Brain microvascular endothelial cell (primary cell): ENCODE measurements around the gene TRPT1.

ENCODE experiments used
- DNase-seq: peaks from one replicate; pipeline ENCODE4 v3.0.0-alpha.2; 2020
- H3K27ac ChIP-seq: fragments of 250-450 bp; sonication (Bioruptor Pico); 2 replicates; pipeline ENCODE4 v1.5.1; 2020; ENCODE audit warnings: mild to moderate bottlenecking, moderate library complexity
- H3K27me3 ChIP-seq: fragments of 250-450 bp; sonication (Bioruptor Pico); replicated peaks from 2 replicates; pipeline ENCODE4 v1.5.1; 2020; ENCODE audit warnings: mild to moderate bottlenecking
- H3K36me3 ChIP-seq: fragments of 250-450 bp; sonication (Bioruptor Pico); replicated peaks from 2 replicates; pipeline ENCODE4 v1.5.1; 2020; ENCODE audit warnings: mild to moderate bottlenecking
- H3K4me3 ChIP-seq: 2 replicates; pipeline ENCODE4 v1.5.1; 2011; ENCODE audit warnings: low read depth, mild to moderate bottlenecking, control low read depth, low read length, moderate library complexity
- CTCF ChIP-seq: IDR thresholded peaks from 2 replicates; pipeline ENCODE4 v1.5.1; 2011; ENCODE audit warnings: low read depth, mild to moderate bottlenecking, moderate library complexity, low read length, control low read depth, inconsistent platforms; ENCODE audit errors: missing control alignments
- in situ Hi-C: cut with HindIII; loops from 2 replicates; pipeline ENCODE4 v1.10.0; 2017; ENCODE audit warnings: low sequenced_read_pairs, low pct_ligation_motif_present

The TRPT1 gene

GRCh38 chr11:64227405-64227956, 1.5 kb upstream of the TRPT1 start:
- H3K4me3 ChIP-seq = peak overlapping the region; percentile 81
- TF ChIP-seq CTCF = no peak
- no peak overlapping the region for H3K27ac ChIP-seq
- no peaks in the 10 kb centered on the region for H3K27me3 ChIP-seq
- no peak for DNase-seq
- H3K36me3 ChIP-seq = no peaks in the 10 kb centered on the region
- in situ Hi-C loops = no loop called here

GRCh38 chr11:64226507-64227051, 593 bp upstream of the TRPT1 start:
- Histone ChIP-seq H3K27me3 (no peaks in the 10 kb centered on the region), H3K4me3 (peak overlapping the region; percentile 81), H3K27ac (peak overlapping the region; percentile 21), H3K36me3 (no peaks in the 10 kb centered on the region)
- in situ Hi-C loops = no loop called here
- DNase-seq = no peak
- no peak for TF ChIP-seq CTCF

GRCh38 chr11:64224891-64225607, 937 bp downstream of the TRPT1 start:
- Histone ChIP-seq H3K4me3 (peak overlapping the region; percentile 81), H3K36me3 (peaks cover 8% of the 10 kb centered on the region), H3K27me3 (no peaks in the 10 kb centered on the region), H3K27ac (no peak overlapping the region)
- in situ Hi-C loops = no loop called here
- no peak for TF ChIP-seq CTCF
- DNase-seq = no peak

DNA sequence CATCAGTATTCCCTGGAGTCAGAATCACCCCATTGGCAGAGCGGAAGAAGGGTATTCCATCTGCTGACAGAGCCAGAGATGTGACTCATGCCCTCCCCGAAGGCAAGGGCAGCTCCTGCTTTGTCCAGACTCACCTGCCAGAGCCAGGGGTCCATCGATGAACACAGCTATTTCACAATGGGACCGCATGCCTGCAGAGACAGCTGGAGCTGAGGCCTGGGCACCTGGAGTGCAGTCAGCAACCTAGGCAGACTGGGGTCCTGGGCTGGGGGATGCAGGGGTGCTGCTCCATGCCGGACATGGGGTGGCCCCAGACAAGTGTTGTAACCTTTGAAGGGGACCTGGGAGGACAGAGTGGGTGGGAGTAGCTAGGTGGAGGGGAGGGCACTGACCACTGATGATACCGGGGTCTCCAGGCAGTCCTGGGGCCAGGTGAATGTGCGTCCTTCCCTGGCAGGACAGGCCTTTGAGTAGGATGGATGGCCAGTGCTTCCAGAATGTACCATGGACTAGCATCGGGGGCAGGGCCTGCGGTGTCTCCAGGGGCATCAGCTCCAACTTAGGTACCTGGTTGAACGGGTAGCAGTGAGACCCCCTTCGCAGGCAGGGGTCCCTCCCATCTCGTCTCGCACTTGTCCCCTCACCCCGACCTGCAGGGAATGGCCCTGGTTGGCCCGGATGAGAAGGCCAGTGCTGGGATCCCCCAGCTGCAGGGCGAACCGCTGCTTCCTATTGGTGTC, 1.7 kb downstream of the TRPT1 start:
- no peak for DNase-seq
- Histone ChIP-seq H3K27me3 (no peaks in the 10 kb centered on the region), H3K27ac (no peak overlapping the region), H3K36me3 (peaks cover 8% of the 10 kb centered on the region), H3K4me3 (no peak overlapping the region)
- in situ Hi-C loops = no loop called here
- no peak for TF ChIP-seq CTCF

DNA sequence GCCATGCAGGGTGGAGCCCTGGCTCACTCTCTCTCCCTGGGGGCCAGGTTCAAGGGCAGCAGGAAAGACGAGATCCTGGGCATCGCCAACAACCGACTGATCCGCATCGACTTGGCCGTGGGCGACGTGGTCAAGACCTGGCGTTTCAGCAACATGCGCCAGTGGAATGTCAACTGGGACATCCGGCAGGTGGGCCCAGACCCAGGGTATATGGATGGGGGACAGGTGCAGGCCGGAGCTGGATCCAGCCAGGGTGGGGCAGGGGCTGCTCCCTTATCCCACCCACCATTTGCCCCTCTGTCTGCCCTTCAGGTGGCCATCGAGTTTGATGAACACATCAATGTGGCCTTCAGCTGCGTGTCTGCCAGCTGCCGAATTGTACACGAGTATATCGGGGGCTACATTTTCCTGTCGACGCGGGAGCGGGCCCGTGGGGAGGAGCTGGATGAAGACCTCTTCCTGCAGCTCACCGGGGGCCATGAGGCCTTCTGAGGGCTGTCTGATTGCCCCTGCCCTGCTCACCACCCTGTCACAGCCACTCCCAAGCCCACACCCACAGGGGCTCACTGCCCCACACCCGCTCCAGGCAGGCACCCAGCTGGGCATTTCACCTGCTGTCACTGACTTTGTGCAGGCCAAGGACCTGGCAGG, 2.9 kb downstream of the TRPT1 start:
- TF ChIP-seq CTCF = no peak
- no peak for DNase-seq
- in situ Hi-C loops = no loop called here
- no peak overlapping the region for H3K4me3 ChIP-seq
- H3K36me3 ChIP-seq = peaks cover 8% of the 10 kb centered on the region
- no peak overlapping the region for H3K27ac ChIP-seq
- no peaks in the 10 kb centered on the region for H3K27me3 ChIP-seq
